HG02852 (cell line): ENCODE results near the gene EDN3.
"Not testable (repeated sequence)": the region's sequence is repeated elsewhere in the genome, so short reads cannot be mapped to it uniquely, and the experiment has no call there.

Source experiments
- ATAC-seq: cut with Tn5 transposase; IDR thresholded peaks from one replicate; pipeline ENCODE4 v1.9.1; 2021; ENCODE audit warnings: mild to moderate bottlenecking, moderate library complexity; ENCODE audit not compliant: unreplicated experiment

Gene EDN3

GRCh38 chr20:59334651-59335300 lies 34.4 kb downstream of the EDN3 start:
- no peak for ATAC-seq

DNA sequence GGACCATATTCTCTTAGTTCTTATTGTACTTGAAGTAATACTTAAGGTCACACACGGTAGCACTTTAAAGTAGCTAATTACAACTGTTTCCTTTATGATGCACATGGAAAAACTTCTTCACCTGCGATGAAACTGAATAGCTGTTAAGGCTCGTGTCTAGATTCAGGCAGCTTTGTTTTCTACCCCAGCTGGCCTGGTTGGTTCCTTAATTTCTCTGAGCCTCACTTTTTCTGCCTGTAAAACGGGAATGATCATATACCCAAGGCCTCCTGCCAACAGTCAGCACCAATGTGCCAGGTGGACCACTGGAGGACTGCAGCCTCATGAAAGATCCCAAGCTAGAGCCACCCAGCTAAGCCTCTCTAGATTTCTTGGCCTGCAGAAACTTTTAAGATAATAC lies 35.0 kb downstream of the EDN3 start:
- ATAC-seq = no peak

DNA sequence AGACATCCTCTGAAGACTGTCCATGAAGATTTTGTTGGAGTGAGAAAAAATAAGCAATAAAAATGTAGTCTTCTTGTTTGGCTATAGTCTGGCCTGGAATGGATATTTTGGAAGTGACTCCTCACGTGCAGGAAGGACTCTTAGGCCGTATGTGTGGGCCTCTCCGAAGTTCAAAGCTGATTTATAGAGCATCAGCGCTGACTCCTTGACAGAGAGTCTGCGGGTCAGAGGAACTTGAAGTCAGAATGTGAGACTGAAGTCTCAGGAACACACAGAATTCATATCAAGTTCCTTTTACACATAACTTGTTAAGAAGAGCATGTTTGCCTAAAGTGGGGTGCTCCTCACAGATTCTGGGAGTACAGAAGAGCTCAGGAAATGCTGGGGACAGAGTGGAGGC lies 36.1 kb downstream of the EDN3 start:
- no peak for ATAC-seq

DNA sequence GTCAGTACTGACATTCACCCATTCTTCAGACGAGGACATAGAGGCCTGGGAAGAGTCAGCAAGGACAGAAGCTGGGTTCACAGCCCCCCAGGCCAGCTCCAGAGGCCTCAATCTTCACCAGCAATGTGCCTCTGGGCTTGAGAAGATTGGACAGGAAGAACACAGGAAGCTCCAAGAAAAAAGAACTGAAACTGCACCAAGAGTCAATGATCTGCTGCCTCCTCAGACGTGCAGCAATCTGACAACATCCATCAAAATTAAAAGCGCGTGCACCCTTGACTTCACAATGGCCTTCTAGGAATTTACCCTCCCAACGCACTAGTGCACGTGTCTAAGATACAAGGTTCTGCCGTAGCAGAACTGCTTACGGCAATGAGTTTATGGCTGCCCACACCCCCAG lies 38.0 kb downstream of the EDN3 start:
- ATAC-seq = not testable (repeated sequence)

DNA sequence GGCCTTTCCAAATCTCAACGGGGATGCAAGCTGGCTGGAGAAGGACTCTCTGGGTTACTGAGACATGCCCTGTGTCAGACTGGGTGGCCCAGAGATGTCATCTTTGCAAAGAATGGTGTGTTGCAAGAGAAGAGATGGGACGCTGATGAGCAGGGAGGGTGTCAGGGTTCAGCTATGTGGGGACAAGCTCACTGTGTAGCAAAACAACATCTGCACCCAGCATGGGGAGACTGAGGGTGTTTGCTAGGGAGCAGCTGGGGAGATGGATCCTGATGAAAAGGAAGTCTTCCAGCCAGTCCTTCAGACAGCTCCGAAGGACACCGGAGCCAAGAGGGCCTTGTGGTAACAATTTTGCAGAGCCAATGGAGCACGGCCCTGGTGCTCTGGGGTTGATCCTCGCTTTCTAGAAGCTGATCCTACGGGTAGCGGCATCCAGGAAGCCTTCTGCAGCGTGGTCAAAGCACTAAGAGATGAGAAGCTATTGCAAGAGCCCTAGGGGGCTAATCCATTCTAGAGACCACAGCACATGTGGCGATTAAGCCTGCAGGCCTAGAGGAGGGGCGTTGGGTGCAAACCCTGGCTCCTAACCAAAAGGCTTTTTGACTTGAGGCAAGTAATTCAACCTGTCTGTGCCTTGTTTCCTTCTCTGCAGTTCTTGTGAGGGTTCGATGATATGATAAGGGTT lies 39.9 kb downstream of the EDN3 start:
- ATAC-seq = no peak

- not testable (repeated sequence) for ATAC-seq
Measured at GRCh38 chr20:59341285-59342022, 41.0 kb downstream of the EDN3 start.

GRCh38 chr20:59342023-59342957 lies 41.9 kb downstream of the EDN3 start:
- no peak for ATAC-seq

DNA sequence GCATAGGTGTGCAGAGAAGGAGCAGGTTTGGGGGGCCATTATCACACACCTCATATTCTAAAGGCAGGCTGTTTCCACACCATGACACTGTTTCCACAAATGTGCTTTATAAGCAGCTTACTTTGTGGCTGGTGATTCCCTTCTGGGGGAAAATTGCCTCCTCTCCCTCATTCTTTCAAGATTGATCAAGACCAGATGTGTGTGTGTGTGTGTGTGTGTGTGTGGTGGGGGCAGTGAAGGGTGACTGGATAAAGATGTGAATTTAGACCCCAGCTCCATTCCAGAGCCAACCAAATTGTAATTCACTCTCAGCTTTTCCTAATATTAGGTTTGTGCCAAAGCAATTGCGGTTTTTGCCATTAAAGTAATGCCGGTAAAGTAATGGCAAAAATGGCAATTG lies 45.6 kb downstream of the EDN3 start:
- ATAC-seq = no peak

DNA sequence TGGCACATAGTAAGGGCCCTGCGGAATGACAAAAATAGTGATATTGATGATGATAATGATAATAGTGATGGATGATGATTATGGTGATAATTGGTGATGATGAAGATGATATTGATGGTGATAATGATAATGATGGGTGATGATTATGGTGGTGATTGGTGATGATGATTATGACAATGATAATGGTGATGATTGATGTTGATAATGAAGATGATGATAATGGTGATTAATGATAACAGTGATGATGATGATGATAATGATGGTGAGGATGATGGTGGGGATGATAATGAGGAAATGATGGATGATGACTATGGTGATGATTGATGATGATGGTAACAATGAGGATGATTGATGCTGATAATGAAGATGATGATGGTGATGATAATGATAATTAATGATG lies 48.9 kb downstream of the EDN3 start:
- ATAC-seq = no peak

GRCh38 chr20:59350330-59351156 lies 50.1 kb downstream of the EDN3 start:
- ATAC-seq = no peak

- ATAC-seq = no peak
Measured at GRCh38 chr20:59351157-59352040, 51.0 kb downstream of the EDN3 start.

DNA sequence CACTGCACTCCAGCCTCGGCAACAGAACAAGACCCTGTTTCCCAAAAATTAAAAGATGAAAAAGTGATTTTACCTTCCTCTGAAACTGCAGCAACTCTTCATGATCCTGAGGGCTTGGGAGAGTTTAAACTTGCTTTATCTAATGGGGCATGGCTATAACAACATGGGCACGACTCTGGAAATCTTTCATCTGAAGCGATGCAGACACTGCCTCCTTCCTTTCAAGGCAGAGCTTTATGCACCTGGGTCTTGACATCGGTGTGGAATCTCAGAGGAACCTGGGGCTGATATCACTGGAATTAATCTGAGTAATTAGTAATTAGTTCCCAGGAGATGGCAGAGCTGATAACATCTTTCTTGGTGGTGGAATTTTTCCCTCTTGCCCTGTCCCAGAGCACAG lies 52.1 kb downstream of the EDN3 start:
- no peak for ATAC-seq

- no peak for ATAC-seq
Measured at GRCh38 chr20:59352990-59353389, 52.6 kb downstream of the EDN3 start.

DNA sequence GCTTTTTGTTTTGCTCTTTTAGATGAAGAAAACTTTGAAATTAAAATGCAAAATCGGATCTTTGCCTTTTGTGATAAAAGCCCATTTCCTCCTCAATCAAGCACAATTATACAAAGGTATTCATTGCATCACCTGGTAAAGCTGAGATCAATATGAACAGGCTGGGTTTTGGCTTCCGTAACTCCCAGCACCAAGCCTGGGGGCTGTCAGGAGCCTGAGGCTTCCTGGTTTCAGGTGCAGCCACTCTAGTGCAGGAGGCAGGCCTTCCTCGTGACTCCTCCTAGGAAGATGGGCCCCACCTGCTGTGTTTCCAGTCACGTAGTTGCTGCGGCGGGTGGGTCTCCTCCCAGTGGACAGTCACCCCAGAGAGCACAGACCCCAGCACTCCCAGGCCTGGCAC lies 54.0 kb downstream of the EDN3 start:
- no peak for ATAC-seq

GRCh38 chr20:59355242-59355641 lies 54.8 kb downstream of the EDN3 start:
- ATAC-seq = no peak

DNA sequence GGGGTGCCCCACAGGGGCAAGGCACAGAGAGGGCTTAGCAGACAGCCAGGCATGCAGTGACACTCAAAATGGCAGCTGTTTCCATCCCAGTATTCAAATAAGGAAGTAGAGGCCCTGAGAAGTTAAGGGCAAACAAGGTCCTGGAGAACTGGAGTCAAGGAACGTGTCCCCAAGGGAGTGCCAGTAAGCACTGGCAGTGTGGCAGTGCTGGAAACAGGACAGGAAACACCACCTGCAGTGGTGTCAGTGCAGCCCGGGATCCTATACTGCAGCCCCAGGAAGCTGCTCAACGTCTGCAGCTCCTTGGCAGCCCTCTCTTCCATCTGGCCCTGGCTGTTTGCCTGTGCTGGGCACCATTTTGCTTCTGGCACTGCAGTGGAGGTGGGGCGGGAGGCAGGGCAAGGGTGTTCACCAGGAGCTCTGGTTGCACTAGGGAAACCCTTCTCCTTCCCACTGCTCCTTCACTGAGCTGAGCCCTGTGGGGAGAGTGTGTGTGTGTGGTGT lies 56.3 kb downstream of the EDN3 start:
- ATAC-seq = no peak

DNA sequence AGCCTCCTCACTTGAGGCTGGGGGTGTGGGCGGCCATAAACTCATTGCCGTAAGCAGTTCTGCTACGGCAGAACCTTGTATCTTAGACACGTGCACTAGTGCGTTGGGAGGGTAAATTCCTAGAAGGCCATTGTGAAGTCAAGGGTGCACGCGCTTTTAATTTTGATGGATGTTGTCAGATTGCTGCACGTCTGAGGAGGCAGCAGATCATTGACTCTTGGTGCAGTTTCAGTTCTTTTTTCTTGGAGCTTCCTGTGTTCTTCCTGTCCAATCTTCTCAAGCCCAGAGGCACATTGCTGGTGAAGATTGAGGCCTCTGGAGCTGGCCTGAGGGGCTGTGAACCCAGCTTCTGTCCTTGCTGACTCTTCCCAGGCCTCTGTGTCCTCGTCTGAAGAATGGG lies 58.4 kb downstream of the EDN3 start:
- not testable (repeated sequence) for ATAC-seq

DNA sequence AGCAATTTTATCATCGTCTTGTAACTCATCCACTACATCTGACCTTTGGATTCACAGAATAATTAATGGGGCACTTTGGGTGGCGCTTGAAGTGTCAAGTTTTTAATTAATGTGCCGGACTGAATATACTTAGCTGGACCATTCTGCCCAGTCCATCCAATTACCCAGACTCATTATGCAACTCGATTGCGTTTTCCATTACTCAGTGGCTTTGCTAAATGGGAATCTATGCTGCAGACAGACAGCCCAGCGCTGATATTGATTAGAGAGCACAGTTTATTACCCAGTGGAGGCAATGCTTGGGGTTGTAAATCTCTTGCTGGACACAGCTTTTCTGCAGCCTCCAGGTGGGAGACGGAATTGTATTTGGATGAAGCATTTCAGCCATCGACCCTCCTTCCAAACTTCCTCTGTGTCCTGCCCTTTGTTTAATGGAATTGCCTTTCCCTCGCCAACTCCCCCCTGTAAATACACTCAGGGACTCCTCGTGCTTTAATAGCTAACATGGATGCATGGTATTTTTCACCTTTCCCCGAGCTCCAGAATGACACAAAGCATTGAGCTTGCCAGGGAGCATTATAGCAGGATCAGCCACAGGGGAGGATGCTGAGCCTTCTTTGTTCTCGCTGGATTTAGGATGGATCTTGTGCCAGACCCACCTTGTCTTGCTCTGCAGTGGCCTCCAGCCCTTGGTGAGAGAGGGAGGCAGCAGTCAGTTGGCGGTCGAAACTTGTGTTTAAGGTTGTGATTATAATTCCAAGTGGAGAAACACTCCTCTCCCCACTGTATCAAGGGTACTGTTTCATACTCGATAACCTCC lies 59.7 kb downstream of the EDN3 start:
- ATAC-seq = no peak
